DMS153 treated with DMSO at 0.1 percent for 48 hours (cell line): ENCODE results near the gene TGOLN2.

Experiments
- DNase-seq: peaks from one replicate; lab custom pipeline; 2025; ENCODE audit not compliant: unreplicated experiment; lab: John Stamatoyannopoulos, UW

TGOLN2 gene

DNA sequence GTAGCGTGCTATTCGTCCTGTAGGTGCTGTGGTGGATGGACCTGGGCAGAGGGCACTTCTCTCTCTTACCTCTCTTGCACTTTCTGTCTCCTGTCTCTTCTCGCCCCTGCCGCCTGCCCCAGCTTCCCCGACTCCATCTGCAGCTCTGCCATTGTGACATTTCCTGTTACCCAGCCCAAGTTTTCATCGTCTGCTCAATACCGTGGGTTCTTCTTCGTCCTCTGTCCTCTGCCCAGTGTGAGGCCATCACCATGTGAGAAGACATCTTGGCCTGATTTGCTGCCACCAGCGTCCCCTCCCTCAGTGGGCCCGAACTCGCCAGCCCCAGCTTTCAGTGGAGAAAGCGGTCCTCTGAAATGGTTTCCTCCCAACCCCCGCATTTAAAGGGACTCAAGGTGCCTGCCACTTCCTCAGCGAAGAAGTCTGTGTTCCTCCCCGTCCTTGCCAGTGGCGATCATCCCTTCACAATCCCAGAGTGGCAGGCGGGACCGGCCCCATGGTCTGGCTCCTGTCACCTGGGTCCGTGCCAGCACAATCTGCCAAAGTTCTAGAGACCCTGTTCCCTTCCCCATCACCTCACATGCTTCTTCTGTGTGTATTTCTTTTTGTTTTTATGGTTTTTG, 18.0 kb downstream of the TGOLN2 start:
- DNase-seq = no peak

DNA sequence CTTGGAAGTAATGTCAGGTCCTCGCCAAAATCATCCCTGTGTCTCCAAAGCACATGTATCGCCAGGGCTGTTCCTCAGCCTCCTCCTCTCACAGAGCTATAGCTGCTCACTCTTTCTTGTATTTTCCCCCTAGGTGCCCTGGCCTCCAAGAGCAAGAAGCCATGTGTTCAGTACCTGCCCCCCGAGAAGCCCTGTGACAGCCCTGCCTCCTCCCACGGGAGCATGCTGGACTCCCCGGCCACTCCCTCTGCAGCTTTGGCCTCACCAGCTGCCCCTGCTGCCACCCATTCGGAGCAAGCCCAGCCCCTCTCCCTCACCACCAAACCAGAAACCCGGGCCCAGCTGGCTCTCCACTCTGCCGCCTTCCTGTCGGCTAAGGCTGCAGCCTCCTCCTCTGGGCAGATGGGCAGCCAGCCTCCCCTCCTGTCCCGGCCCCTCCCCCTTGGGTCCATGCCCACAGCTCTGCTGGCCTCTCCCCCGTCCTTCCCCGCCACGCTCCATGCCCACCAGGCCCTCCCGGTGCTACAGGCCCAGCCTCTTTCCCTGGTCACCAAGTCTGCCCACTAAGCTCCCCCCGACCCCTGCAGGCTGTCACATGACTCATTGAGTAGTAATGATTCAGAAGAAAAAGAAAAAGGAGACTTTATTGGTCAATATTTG, 18.8 kb downstream of the TGOLN2 start:
- DNase-seq = peak; percentile 36

DNA sequence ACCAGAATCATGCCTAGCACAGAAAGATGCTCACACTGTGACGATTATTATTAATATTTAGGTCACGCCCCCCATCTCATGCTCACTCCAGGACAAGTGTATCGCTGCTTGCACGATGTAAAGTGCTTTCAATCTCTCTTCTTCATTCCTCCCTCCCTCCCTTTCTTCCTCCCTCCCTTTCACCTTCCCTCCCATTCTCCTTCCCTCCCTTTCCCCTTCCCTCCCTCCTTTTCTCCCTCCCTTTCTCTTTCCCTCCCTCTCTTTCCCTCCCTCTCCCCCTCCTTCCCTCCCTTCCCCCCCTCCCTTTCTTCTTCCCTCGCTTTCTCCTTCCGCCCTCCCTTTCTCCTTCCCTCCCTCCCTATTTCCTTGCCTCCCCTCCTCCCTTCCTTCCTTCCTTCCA, 19.6 kb downstream of the TGOLN2 start:
- DNase-seq = no peak

DNA sequence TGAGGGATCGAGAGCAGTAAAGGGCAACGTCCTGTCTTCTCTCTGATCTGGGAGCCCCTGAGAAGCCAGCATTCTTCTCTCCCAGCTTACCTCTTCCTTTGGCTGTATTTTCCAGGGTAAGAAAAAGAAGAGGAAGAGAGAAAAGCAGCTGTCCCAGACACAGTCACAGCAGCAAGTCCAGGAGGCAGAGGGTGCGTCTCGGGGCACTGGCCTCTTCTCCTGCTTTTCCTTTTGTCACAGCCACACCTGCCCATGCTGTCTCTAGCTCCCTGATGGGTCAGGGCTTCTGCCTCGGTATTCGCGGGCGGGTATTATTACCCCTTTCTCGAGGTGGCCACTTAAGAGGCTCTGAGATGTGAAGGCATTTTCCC, 20.3 kb downstream of the TGOLN2 start:
- no peak for DNase-seq

DNA sequence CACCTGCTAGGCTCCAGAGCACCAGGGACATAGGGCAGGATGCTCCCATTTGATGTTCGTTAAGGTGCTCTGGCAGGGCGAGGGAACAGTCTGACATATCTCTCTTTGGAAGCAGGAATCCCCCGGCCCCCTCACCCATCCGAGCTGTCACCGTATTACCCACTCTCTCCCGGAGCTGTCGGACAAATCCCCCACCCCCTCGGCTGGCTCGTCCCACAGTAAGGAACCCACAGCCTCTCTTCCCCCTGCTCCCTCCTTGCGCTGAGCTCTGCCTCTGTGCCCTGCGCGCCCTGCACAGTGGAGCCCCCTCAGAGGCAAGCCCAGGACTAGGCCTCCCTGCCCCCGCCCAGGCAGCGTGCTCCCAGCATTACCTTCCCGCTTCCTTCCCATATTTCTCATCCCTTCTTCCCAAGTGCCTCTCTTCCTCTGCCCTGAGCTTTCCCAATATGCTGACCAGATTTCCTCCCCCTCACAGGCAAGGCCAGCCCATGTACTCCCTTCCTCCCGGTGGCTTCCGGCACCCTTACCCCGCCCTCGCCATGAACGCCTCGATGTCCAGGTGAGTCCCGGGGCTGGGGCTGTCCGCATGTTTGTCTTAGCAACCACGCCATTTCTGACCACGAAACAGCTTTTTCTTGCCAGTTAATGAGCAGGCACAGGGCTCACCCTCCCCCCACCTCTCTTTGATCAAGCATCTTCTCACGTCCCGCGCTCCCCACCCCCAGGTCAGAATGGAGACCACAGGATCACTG, 23.8 kb downstream of the TGOLN2 start:
- no peak for DNase-seq

DNA sequence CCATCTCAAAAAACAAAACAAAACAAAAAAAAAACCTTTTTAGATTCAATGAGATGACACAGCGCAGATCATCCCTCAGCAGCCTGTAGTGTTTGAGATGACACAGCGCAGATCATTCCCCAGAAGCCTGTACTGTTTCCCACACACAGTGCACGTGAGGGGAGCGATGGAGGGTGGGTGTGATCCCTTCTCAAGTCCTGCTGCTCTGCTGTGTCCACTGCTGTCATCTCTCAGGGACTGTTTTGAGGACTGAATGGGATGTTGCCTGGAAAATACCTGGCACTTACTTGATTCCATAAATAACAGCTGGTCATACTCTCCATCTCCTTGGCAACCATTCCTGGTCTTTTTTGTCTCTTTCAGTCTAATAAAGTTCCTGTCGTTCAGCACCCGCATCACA, 25.7 kb downstream of the TGOLN2 start:
- no peak for DNase-seq

DNA sequence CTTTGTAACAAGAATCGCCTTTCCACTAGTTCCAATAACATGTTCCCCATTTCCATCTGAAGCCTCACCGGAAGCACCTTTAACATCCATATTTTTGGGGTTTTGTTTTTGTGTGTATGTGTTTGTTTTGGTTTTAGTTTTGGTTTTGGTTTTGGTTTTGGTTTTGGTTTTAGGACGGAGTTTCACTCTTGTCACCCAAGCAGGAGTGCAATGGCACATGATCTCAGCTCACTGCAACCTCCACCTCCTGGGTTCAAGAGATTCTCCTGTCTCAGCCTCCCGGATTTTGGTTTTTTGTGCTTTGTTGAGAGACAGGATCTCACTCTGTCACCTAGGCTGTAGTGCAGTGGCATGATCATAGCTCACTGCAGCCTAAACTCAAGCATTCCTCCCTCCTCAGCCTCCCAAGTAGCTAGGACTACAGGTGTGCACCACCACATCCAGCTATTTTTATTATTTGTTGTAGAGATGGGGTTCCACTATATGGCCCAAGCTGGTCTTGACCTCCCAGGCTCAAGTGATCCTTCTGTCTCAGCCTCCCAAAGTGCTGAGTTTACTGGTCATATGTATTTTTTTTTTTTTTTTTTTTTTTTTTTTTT, 36.3 kb downstream of the TGOLN2 start:
- no peak for DNase-seq

DNA sequence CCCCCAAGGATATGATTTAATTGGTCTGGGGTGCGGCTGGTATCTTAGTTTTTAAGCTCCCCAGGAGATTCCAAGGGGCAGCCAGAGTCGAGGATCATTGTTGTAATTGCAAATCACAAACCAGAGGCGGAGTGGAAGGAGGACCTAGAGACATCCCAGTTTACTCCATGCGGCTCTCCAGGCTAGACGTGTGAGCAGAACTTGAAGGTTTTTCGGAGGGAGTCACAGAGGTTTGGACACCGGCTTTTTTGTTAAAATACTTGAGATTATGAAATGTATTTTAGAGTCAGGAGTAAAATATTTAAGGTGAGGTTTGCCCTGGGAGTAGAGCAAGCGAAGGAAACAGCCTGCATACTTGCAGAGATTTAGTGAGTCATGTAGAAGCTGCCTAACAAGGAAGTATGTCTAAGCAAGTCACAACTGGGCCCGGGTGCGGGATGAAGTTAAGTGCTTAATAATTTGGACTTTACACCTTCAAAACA, 39.5 kb downstream of the TGOLN2 start:
- no peak for DNase-seq

DNA sequence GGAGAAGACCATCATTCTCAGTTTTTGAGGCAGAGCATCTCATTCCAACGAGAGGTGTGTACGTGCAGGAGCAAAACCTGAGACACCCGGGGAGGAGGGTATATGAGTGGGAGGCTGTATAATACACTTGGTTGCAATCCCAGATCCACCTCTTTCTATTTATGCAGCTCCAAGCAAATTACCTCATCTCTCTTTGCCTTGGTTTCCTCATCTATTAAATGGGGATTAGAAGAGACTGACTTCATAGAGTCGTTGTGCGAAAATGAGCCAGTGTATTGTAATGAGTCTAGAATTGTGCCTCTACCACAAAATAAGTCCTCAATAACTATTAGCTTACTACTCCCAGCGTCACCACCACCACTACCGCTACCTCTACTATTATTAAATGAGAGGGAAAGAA, 40.1 kb downstream of the TGOLN2 start:
- DNase-seq = no peak

DNA sequence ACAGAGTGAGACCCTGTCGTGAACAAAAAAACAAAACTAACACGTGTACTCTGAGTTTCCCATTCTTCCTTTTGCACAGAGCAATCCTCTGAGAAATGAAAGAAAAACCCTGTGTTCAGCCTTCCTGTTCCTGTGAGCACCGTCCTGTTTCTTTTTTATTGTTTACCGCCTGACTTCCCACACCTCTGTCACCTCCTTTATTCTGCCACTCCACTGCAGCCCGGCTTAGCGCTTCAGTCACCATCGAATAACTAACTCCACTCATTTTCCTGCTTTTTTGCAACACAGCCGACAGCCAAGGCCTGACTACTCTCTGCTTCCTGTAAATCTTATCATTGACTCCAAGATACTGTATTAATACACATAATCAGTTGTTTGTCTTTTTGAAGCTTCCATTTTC, 40.9 kb downstream of the TGOLN2 start:
- DNase-seq = no peak

DNA sequence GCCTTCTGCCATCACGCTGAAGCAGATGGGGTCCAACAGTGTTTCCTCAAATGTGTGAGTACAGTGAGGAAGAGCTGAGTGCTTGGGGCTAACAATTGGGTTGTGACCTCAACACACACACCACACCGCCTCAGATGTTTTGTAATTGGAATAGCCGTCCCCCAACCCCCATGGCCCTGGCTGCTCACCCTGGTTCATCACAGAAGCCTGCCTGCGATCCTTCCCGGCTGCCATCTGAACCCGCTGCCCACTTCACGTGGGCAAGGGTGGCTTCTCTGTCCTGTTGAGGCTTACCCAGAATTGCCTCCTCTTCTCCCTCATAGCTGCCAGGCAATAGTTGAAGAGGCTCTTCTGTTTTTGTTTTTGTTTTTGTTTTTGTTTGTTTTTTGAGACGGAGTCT, 44.1 kb downstream of the TGOLN2 start:
- no peak for DNase-seq

DNA sequence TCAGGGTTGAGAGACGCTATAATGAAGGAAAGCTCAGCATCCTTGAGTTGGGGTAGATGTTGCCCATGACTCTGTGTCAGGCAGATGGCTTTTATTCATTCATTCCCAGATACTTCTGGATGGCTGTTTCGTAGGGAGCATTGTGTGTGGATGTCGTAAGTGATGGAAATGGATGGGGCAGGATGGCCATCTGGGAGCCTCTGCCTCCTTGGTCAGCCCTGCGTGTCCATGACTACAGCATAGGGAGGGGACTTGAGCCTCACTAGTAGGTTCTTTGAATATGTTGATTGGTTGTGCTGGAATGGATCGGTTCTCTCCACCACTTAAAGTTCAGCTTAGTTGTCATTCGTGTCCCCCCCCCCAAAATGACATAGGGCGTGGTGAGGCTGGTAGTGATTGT, 44.9 kb downstream of the TGOLN2 start:
- no peak for DNase-seq

DNA sequence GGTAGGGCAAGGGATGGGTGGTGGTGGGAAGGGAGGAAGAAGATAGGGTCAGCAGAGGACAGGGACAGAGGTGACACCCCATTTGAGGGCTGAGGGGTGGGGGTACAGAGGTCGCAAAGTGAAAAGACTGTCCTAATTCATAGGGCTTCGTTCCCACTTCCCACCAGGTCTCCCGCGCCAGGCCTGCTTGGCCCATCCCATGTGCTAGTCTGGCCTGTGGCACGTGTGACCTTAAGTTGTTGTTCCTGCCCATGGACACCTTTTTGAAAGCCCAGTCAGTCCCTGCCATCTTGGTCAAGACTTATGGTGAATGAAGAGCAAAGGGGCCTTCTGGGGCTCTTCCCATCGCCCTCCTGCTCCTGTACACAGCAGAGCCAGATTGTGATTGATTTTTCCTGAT, 46.2 kb downstream of the TGOLN2 start:
- DNase-seq = no peak

DNA sequence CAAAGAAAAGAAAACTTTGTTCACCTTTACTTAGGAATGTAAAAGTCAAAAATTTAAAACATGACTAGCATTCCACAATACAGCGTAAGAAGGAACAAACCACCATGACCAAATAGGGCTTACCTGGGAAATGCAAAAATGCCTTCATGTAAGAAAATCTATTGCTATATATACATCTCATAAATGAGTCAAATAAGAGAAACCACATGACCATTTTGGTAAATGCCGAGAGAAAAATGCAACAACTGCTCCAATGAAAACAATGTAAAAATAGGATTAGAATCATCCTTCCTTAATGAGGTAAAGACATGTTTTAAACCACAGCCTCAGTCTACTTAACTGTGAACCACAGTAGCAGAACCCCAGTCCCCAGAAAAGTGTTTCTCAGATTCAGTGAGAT, 49.4 kb downstream of the TGOLN2 start:
- no peak for DNase-seq

DNA sequence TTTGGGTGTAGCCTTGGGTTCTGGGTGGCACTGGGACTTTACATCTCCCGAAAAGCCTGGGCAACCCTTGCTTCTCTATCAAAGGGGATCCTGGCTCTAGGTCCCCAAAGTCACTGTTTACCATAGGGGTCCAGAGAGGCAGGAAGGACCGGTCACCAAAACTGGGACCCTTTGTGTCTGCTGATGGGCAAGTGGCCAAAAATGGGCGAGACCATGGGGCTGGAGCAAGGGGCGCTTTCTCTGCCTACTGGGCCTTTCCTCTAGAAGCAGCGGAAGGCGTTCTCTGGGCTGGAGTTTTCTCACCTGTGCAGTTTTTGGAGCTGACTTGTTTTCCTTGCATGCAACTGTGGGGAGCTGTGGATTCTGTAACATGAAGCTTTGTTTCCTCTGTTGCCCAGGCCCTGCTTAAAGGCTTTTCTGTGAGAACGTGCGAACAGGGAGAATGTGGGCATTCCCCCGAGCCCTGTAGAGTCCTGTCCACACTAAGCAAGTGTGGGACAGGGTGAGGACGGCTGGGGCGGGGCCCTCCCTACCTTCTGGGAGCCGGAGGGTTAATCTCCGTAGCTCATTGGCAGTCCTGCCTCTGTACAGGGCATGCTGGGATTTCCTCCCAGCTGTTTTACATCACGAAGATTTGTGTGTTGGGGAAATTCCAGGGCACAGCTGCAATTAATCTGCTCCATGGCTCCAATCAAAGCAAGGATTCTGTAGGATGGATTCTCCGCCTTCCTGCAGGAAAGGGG, 50.2 kb downstream of the TGOLN2 start:
- DNase-seq = no peak

DNA sequence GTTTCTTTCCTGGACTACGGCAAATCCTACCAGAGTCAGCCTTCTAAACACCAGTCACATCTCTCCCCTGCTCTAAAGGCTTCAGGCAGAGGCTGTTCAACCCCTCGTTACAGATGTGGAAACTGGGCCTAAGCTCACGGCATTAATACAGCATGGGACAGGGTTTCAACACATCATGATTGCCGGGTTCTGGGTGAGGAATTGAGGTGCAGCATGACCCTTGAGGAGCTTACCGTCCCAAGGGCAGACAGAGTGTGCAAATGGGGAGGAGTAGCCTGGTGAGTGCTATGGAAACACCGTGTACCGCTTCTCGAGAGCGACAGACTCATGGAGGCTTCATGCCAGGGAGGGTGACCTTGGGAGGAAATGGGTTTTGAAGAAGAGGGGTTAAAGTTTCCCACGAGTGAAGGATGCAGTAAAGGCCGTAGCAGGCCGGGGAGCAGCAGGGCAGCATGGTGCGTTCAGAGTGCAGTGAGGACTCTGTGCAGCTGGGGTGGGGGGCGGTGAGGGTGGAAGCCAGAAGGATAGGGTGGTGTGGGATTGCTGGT, 51.1 kb downstream of the TGOLN2 start:
- DNase-seq = no peak

DNA sequence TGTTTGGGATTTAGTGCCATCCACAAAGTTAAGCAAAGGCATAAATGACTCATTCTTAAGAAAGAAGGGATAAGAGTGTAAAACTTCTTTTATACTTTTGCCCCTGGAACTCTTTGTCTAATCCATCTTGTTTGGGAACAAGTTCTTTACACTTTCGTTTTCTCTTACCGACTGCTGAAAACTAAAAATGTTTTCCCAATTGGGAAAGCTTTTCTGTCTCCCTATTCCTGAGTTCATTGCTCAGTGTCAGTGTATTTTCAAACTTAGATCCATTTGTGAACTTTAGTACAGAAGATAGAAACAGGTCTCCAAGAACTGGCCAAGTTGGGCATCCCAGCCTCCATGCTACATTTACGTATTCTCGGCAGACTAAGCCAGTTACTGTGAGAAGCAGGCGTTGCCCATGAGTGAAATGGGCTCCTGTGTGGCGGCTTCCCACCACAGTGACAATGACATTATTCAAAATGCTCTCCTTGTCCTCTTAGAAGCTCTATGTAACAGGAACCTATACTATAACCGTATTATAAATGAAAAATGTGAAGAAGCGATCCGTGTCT, 51.7 kb downstream of the TGOLN2 start:
- no peak for DNase-seq

DNA sequence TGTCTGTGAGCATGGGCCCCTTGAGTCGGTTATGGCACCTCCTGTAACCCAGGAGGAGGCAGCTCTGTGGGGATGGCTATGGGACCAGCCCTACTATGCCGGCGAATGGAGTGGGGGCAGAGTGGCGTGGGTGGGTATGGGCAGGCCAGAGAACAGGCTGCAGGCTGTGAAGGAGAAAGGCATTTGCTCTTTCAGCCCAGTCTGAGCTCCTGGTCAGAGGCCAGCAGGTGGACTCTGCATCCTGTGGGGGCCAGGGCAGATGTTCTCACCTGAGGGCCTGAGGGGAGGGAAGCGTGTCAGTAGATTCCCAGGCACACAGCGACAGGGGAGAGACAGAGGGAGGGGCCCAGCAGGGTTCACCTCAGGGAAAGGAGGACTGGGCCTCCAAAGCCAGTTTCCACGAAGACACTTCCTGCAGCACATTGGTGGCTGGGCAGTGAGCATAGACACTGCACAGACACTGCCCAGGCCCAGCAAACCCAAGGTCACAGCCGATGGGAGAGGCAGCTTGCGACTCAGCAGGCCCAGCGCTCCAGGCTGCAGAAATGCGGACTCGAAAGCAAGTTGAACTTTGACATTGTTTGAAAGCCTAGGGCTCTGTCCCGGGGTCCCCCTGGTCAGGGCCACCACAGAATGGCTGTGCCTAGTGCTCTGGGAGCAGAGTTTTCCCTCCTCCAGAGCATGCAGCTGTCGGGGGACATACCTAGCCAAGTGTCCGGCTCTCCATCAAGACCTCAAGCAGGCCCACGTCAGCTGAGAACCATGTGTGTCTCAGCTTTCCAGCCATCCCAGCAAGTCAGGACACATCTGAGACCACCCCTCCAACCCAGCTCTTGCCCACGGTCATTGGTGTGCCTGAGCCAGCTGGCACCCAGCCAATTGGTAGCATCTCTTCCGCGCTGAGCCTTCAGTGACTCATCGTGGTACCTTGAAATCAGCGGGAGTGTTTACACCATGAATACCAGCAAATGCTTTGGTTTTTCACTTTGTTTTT, 53.8 kb downstream of the TGOLN2 start:
- no peak for DNase-seq

DNA sequence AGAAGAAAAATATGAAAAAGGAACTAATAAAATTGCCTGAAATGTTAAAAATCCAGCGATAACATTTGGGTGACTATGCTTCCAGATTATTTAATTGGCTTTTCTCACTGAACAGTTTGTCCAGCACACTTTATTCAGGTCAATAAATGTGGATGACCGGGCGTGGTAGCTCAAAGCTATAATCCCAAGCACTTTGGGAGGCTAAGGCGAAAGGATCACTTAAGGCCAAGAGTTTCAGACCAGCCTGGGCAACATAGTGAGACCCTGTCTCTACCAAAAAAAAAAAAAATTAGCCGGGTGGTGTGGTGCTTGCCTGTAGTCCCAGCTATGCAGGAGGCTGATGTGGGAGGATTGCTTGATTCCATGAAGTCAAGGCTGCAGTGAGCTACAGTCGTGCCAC, 55.4 kb downstream of the TGOLN2 start:
- no peak for DNase-seq
